HFFc6 (cell line): Measurements from ENCODE around the gene ACVR1C. TPM values are rescaled to one million over a fixed set of nuclear protein-coding genes. Genes with fewer than 3 reads are reported as not detected.

Experiments
- DNase-seq: peaks from one replicate; pipeline ENCODE4 v3.0.0-alpha.2; 2018
- H3K27ac Mint-ChIP-seq: 2 replicates; pipeline ENCODE4 v1.8.0; 2020; ENCODE audit warnings: mild to moderate bottlenecking, mixed read lengths
- H3K27me3 Mint-ChIP-seq: 2 replicates; pipeline ENCODE4 v1.8.0; 2021; ENCODE audit warnings: mild to moderate bottlenecking, moderate library complexity, mixed read lengths; ENCODE audit not compliant: insufficient read depth
- H3K36me3 Mint-ChIP-seq: 2 replicates; pipeline ENCODE4 v1.8.0; 2021; ENCODE audit warnings: low read depth, mixed read lengths
- H3K4me1 Mint-ChIP-seq: 2 replicates; pipeline ENCODE4 v1.8.0; 2020; ENCODE audit warnings: low read depth, mixed read lengths
- H3K4me3 Mint-ChIP-seq: 2 replicates; pipeline ENCODE4 v1.8.0; 2020; ENCODE audit warnings: mild to moderate bottlenecking, moderate library complexity, mixed read lengths
- H3K9me3 Mint-ChIP-seq: 2 replicates; pipeline ENCODE4 v1.8.0; 2020; ENCODE audit warnings: mild to moderate bottlenecking, mixed read lengths
- CTCF ChIP-seq: fragments of 200-600 bp; sonication (generic); IDR thresholded peaks from 2 replicates; pipeline ENCODE4 v1.5.0; 2021; ENCODE audit warnings: antibody characterized with exemption, mild to moderate bottlenecking
- total RNA-seq, 6 experiments: library from RNA; stranded (reverse); fragmentation: NEBNext Ultra II Directional; extraction: Animal tissue kit (Norgen Biotek cat#: 25700); gene quantifications; 2 replicates in 1 of 6; 3 replicates in 5 of 6; pipeline ENCODE4 v1.2.3, GENCODE V29; 2021

The ACVR1C gene
- total RNA-seq, 6 experiments from 2014 or later, result 0.02 to 0.13 (median 0.05) TPM; not detected in 2

DNA sequence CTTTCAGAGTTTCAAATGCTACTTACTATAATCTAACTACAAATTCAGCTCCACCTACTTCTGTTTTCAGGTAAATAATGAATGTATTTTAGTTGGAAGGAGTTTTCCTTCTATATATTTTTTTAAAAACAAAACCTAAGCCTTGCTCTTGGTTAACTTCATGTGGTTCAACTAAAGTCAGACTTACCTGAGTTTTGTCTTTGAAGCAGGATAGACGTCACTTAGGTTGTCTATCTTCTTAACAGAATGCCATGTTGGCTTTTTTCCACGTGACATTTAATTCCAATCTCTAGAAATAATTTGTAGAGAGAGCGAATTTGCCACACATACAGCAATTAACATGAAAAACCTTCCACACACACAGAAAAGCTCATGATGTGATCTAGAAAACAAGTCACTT, 140.9 kb downstream of the ACVR1C start:
- H3K9me3 Mint-ChIP-seq, result no peaks in the 10 kb centered on the region
- H3K36me3 Mint-ChIP-seq, result no peaks in the 10 kb centered on the region
- no peak overlapping the region for H3K4me3 Mint-ChIP-seq
- DNase-seq, result no peak
- no peak overlapping the region for H3K27ac Mint-ChIP-seq
- peaks cover 8% of the 10 kb centered on the region for H3K27me3 Mint-ChIP-seq
- no peaks in the 10 kb centered on the region; the same call in 1 of the 2 replicates for H3K4me1 Mint-ChIP-seq
- TF ChIP-seq CTCF, result no peak

DNA sequence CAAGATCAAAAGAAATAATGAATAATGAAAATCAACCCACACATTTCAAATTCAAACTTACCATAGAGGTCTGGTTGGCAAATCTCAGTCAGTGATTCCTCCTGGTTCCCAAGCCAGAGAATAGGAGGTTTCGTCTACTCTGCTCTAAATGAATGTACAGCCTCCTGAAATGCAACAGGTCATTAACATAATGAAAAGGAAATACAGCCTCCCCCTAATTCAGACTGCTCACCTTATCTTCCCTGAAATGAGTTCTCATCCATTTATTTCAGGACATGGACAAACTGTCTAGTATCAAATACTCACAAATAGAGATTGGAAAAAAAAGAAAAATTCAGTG, 141.4 kb downstream of the ACVR1C start:
- Mint-ChIP-seq H3K27ac (no peak overlapping the region), H3K9me3 (no peaks in the 10 kb centered on the region), H3K27me3 (peaks cover 8% of the 10 kb centered on the region), H3K4me3 (no peak overlapping the region), H3K36me3 (no peaks in the 10 kb centered on the region), H3K4me1 (no peaks in the 10 kb centered on the region; the same call in 1 of the 2 replicates)
- TF ChIP-seq CTCF, result no peak
- no peak for DNase-seq

- DNase-seq, result no peak
- TF ChIP-seq CTCF, result no peak
- no peaks in the 10 kb centered on the region; the same call in 1 of the 2 replicates for H3K4me1 Mint-ChIP-seq
- H3K36me3 Mint-ChIP-seq, result no peaks in the 10 kb centered on the region
- no peaks in the 10 kb centered on the region for H3K9me3 Mint-ChIP-seq
- H3K4me3 Mint-ChIP-seq, result no peak overlapping the region
- H3K27me3 Mint-ChIP-seq, result peaks cover 8% of the 10 kb centered on the region
- H3K27ac Mint-ChIP-seq, result no peak overlapping the region
Measured at GRCh38 chr2:157486596-157487270, 141.9 kb downstream of the ACVR1C start.

DNA sequence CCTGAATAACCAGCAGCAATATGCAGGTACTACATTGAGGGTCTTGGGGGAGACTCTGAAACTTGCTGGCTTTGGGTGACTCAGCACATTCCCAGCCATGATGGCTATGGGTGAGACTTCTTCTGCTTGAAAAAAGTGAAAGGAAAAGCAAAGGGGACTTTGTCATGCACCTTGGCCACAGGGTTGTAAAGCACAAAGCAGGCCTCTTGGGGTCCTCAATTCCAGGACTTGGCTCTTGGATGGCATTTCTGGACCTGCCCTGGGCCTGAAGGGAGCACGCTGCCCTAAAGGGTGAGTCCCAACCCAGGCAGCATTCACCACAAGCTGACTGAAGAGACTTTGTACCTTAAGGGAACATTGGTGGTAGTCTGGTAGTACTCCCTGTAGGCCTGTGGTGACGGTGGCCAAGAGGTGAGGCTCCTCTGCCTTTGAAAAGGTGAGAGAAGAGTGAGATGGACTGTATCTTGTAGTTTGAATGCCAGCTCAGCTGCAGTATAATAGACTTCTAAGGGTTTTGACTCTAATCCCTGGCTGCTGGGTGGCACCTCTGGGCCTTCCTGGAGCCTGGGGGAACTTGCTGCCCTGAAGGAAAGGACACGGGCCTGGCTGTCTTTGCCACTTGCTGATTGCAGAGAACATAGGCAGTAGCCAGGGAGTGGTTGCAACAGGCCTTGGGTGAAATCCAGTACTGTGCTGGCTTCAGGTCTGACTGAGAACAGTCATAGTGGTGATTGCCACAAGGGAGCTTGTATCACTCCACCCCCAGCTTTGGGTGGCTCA, 148.3 kb downstream of the ACVR1C start:
- Mint-ChIP-seq H3K27me3 (no peaks in the 10 kb centered on the region), H3K4me1 (peaks cover 7% of the 10 kb centered on the region; the same call in 1 of the 2 replicates), H3K4me3 (no peak overlapping the region), H3K27ac (no peak overlapping the region), H3K36me3 (no peaks in the 10 kb centered on the region), H3K9me3 (no peaks in the 10 kb centered on the region)
- no peak for TF ChIP-seq CTCF
- no peak for DNase-seq

DNA sequence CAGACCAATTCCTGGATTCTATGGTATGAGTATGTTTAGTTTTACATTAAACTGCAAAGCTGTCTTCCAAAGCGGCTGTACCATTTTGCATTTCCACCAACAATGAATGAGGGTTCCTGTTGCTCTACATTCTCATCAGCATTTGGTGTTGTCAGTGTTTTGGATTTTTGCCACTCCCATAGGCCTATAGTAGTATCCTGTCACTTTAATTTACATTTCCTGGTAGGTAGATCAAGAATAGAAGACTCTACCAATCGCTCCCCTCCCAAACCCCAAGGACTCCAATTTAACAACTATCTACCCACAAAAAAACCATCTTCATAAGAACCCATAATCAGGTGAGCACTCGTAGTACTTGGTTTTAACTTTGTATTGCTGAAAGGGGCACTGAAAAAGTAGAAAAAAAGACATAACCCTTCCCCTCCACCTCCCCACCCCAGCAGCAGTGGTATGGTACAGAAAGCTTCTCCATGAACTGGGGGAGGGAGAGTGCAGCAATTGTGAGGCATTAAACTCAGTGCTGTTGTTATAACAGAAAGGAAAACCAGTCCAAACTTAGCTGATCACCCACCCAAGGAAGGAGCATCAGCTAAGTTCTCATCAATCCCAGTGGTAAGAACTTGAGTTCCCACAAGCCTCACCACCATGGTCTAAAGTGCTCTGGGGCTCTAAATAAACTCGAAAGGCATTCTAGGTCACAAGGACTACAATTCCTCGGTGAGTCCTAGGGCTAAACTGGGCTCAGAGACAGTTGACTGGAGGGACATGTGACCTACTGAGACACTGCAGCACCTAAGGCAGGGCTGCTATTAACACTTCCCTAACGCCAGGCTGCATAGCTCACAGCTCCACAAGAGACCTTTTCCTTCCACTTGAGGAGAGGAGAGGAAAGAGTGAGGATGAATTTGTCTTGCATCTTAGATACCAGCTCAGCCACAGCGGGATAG, 149.3 kb downstream of the ACVR1C start:
- no peaks in the 10 kb centered on the region for H3K36me3 Mint-ChIP-seq
- H3K9me3 Mint-ChIP-seq, result no peaks in the 10 kb centered on the region
- H3K27ac Mint-ChIP-seq, result no peak overlapping the region
- DNase-seq, result no peak
- no peak for TF ChIP-seq CTCF
- H3K4me3 Mint-ChIP-seq, result no peak overlapping the region
- no peaks in the 10 kb centered on the region for H3K27me3 Mint-ChIP-seq
- peaks cover 7% of the 10 kb centered on the region; the same call in 1 of the 2 replicates for H3K4me1 Mint-ChIP-seq
